GM18858 (cell line): ENCODE results near the gene MBP.

Experiments
- ATAC-seq: cut with Tn5 transposase; IDR thresholded peaks from one replicate; pipeline ENCODE4 v1.9.1; 2021; ENCODE audit not compliant: unreplicated experiment

Gene MBP

DNA sequence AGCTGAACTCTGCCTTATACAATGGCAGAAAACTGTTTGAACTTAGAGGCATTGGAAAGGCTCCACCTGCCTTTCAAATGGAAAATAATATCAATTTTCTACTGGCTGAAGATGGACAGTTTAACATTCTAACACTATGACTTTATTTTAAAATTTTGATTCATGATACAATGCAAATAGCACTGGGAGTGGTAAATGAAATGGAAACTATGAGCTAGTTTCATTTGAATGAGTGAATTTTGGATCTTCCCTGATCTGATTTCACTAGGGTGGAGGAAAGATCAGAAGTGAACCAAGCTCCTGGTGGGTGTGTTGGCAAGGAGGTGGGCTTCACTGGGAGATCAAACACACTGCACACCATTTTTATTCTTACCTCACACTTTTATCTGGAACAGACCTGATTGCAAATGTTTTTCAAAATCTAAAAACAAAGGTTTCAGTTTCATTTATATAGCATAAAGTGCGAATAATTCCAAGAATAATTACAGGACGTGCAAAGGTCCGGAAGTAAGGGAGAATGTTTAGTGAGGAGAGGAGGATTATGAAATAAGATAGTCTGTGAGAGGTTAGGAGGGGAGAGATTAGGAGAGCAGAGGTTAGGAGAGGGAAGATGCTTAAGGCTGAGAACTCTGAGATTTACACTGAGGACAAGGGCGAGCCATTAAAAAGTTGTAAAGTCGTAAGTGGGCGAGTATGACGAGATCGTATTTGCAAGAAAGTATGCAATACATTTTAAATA lies 18.6 kb upstream of the MBP start:
- no peak for ATAC-seq

DNA sequence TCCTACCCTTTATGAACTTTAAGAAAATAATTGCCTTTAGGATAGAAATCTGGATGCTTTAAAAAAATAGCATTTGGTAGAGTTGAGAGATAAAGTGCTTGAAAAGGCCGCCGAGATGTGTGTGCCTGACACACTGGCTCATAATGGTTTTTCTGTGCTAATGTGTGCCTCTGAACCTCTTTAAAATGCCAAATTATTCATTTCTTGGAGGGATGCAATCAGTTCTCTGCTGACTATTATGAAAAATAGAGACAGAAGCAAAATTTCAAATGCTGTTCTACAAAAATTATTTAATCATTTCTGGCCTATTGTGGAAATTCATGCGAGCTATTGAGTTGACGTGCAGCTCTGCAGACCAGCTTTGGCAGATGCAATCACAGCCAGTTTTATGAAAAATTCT lies 18.0 kb upstream of the MBP start:
- no peak for ATAC-seq

DNA sequence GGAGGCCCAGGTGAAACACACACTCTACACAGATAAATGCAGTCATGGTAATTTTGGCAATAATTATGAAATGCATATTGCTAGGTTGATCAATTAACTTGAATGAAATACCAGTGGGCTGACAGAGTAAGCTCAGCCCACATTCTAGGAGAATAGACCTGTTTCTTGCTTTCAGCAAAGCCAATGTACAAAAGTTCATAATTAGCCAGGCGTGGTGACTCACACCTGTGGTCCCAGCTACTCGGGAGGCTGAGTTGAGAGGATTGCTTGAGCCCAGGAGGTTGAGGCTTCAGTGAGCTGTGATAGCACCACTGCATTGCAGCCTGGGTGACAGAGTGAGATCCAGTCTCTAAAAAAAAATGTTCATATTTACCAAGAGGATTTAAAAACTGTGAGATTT lies 15.7 kb upstream of the MBP start:
- no peak for ATAC-seq

DNA sequence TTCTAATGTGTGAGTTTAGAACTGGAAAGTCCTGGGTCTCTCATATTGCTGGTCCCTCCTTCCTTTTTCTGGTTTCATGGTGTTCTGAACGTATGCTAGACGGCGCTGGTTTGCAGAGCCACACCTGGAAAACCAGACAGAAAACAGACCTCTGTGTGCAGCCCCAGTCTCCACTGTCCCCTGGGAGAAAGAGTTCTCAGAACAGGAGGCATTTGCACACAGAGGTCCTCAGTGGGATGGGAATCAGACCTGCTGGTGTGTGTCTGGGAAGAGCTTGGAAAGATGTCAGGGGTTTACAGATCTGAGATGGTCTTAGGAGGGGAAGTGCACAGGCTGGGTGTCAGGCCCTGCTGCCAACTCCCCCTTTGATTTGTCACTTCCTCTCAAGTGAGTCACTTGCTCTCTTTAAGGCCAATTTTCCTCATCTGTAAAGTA lies 14.9 kb upstream of the MBP start:
- no peak for ATAC-seq

DNA sequence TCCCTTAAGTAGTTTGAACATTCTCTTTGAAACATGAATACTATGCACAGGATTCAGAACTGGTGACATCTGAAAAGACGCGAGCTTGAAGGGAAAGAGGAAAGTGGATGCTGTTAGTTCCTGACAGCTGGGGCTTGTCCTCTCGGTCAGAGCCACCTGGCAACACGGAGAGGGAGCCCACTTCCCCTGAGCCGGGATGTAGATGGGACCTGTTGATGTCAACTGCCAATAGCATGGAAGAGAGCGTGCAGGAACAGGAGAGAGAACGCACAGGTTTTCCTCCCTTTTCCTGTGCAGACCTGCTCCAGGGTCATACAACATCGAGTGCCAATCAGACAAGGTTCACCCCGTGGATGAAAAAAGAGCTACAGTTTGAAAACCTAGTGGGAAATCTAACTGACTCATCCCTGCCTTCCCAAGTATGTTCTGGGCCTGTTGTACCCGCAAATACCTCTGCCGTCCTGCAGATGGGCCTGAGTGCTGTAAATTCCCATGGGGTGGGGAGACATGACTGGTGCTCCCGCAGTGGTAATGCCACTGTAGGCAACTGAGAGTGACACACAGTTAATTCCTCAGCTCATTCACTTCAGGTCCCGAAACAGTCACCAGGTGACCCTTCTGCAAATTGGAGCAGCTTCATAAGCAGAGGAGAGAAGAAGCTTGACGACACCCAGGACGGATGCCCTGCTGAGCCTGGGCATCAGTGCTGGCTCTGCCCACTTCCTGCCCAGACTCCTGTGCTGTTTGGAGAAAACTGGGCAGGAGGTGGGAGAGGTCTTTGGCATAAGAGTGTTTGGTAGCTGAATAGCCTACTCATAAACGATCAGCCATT lies 13.9 kb upstream of the MBP start:
- no peak for ATAC-seq

DNA sequence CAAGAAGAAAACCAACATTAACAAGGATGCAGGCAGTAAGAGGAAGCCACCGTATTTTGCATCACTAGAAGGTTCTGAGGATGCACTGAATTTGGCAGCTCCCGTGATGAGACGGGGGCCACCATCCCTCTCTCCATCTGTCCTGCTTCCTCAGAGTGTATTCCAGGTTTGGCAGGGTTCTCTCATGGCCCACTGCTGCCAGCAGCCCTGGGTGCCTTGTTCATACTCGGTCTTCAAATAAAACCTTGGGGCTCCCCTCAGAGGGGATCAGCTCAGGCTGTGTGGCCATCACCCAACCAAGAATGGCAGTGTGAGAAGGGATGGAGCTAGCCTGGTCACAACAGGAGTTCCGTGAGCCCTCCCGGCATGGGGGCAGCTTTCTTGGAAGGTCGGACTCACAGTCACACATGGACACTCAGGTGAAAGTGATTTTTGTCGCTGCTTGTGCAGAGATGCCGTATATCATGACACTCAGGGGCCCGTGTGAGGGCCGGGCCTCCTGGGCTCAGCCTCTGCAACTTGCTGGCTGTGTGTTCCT lies 12.8 kb upstream of the MBP start:
- ATAC-seq, result no peak

DNA sequence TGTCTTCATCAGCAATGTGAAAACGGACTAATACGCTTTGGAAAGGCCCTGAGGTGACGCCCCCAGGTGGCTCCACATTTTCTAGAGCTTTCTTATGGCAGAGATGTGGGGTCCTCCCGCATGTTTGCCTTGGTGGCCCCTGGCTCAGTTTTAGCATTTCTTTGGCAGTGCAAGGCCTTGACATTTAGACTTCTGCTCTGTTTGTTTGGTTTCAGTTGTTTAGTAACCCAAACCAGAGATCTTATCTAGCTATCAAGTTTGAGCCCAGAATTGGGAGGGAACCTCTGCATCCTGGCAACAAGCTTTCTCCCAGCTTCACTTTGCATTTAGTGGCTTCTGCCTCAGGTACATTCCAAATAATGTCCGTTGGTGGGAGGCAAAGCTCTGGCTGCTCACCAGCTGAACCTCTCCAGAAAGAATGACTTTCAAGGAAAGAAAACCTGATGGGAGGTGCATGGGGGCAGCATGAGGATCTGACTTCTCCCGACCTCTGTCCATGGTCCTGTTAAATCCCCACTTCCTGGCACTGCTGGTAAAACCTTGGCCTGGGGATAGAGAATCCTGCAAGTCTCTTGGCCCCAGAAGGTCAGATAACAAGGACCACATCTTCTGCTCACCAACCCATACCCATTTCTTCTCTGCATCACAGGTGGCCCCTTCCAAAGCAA lies 12.0 kb upstream of the MBP start:
- no peak for ATAC-seq

DNA sequence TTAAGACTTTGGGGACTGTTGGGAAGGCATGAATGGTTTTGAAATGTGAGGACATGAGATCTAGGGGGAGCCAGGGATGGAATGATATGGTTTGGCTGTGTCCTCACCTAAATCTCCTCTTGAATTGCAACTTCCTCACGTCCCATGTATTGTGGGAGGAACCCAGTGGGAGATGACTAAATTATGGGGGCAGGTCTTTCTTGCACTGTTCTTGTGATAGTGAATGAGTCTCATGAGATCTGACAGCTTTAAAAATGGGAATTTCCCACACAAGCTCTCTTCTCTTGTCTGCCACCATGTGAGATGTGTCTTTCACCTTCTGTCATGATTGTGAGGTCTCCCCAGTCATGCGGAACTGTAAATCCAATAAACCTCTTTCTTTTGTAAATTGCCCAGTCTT lies 11.5 kb upstream of the MBP start:
- ATAC-seq, result no peak

DNA sequence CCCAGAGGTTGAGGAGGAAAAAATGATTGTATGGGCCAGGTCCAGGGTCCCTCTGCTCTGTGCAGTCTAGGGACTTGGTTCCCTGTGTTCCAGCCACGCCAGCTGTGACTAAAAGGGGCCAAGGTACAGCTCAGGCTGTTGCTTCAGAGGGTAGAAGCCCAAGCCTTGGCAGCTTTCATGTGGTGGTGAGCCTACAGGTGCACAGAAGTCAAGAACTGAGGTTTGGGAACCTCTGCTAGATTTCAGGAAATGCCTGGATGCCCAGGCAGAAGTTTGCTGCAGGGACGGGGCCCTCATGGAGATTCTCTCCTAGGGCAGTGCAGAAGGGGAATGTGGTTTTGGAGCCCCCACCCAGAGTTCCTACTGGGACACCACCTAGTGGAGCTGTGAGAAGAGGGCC lies 10.6 kb upstream of the MBP start:
- ATAC-seq, result no peak

DNA sequence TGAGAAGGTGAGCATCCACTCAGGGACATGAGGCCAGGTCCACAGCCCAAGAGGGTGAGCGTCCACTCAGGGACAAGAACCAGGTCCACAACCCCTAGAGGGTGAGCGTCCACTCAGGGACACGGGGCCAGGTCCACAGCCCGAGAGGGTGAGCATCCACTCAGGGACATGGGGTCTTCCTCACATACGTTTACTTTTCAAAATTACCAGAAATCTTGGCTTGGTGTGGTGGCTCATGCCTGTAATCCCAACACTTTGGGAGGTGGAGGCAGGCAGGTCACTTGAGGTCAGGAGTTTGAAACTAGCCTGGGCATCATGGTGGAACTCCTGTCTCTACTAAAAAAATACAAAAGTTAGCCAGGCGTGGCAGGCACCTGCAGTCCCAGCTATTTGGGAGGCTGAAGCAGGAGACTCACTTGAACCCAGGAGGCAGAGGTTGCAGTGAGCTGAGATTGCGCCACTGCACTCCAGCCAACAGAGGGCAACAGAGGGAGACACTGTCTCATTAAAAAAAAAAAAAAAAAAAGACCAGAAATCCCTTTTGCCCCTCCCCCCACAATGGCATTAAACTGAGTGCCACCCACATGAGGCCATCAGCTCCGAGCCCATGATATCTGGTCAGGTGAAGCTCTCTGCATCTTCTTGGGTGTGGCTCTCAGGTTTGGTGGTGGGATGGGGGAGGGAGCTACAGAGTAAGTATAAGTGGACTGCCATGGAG lies 9.0 kb upstream of the MBP start:
- ATAC-seq, result no peak

DNA sequence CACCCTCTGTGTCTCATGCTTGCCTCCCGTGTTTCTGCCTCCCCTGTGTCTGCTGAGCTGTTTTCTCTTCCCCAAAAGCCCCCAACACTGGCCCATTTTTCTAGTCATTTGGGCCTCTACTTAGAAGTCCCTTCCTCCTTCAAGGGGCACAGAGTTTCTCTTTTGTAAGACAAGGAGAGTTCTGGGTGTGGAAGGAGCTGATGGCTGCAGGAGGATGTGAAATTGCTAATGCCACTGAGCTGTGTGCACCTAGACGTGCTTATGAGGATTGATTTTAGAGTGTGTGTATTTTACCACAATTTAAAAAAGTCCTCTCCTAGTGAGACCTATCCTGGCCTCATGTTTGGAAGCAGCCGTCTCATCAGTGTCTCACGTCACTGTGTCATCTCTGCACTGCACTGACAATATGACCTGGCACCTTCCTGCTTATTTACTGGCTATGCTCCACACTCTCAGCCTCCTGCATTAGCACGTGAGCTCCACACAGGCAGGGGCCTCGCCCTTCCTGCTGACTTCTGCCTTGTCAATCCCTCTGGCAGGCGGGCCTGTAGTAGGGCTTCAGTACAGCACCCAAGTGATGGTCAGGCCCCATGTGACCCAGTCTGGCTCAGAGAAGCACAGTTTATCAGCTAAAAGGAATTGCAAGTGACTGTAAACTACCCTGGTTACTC lies 8.0 kb upstream of the MBP start:
- ATAC-seq, result no peak

DNA sequence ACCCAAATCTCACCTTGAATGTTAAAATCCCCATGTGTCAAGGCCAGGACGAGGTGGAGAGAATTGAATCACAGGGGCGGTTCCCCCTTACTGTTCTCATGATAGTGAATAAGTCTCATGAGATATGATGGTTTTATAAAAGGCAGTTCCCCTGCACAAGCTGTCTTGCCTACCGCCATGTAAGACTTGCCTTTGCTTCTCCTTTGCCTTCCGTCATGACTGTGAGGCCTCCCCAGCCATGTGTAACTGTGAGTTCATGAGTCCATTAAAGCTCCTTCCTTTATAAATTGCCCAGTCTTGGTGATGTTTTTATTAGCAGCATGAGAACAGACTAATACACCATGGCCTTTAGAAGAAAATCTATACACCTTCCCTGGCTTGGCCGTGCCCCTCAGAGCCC lies 7.4 kb upstream of the MBP start:
- no peak for ATAC-seq

DNA sequence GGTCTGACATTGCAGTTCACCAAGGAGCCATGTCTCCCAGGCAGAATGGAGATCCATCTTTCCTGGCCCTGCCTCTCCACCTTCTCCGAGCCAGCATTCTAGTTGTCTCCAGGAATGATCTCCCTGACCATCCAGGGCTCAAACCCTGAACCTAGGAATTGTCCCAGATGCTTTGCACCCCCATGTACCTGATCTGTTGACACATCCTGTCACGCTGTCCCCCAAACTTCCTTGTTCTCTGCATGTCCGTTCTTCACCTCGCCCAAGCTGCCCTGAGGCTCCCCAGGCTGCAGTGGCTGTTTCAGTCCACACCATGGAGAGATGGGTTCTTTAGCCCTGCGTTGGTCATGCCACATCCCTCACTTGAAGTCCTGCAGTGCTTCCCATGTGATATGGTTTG lies 7.0 kb upstream of the MBP start:
- no peak for ATAC-seq

DNA sequence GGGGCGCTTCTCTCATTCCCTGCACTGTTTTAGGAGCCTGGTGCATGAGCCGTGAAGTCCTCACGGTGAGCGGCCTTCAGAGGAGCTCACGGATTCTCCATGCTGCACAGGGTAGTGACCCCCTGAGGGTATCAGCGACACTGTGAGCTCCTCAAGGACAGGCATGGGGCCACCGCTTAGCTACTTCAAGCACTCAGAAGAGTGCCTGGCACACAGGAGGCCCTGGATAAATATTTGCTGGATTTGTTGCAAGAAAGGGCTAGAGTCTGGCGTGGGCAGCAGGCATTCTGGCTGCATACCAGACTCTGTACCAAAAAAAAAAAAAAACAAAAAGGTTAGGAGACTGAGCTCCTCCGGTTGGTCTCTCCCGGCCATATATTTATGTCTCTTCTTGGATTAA lies 5.7 kb upstream of the MBP start:
- ATAC-seq, result no peak

DNA sequence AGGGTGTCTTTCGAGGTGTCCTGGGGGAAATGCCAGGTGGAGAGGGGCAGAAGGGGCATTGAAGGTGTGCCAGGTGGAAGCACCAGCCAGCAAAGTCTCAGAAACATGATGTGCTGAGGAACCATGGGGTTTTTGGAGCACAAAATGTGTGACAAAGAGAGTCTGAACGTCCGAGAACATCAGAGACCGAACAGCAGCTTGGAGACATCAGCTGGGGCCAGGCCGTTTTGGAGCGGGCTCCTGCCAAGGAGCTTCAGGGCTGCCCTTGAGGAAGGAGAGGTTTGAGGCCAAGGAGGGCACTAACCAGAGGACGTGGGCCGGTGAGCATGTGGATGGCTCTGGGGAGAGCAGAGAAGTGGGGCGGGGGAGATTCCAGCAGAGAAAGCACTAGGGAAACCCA lies 5.3 kb upstream of the MBP start:
- no peak for ATAC-seq

DNA sequence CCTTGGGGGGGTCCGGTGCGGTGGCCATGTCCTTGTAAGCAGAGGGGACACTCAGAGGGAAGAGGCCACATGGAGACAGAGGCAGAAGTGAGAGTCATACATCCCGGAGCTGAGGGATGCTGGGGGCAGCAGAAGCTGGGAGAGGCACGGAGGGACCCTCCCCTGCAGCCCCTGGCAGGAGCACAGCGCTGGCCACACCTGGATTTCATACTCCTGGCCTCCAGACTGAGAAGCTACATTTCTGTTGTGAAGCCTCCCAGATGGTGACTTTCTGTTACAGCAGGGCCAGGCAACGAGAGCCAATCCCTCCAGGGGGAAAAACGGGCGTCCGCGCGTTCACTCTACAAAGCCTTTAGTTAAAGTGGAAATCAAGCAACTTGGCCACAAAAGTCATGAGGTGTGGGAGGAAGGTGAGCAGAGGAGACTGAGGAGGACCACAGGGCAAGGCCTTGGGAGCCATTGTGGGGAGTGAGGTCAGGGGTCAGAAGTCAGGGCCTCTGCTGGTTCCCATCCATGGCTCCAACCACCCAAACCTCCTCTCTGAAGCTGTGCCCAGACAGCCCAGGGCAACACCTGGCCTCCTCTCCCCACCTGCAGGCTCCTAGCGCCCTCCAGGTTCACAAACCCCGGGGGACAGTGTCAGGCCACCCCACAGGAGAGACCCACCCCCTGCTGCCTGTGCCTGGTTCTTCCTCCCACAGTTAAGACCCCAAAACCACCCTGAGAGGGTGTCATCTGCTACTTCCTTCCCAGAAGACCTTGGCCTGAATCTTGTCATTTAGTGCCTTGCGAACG lies 4.5 kb upstream of the MBP start:
- ATAC-seq, result no peak

DNA sequence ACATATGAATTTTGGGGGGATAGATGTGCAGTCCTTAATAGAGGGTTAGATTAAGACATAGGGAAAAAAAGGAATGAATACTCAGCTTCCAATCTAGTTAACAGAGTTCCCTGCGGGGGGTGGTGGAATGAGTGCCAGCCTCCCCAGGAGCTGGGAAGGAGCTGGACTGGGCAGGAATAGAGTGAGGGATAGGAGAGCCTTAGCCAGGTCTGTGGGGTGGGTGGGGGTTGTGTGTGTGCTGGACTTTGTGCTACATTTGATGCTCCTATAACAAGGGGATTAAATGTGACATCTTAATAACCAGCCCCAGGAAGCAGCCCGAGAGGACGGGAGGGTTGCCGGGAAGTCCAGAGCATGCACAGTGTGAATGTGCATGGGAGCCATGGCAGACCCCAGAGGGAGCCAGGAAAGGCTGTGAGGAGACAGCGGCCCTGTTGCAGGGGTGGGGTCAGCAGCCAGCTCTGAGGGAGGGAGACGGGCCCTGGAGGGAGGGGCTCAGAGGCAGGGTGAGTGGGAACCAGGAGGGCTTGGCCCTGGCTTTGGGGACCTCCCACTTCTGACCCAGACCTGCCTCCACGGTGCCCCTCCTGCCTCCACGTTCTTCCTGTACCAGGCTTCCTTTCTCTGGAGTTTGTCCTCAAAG lies 3.6 kb upstream of the MBP start:
- no peak for ATAC-seq

DNA sequence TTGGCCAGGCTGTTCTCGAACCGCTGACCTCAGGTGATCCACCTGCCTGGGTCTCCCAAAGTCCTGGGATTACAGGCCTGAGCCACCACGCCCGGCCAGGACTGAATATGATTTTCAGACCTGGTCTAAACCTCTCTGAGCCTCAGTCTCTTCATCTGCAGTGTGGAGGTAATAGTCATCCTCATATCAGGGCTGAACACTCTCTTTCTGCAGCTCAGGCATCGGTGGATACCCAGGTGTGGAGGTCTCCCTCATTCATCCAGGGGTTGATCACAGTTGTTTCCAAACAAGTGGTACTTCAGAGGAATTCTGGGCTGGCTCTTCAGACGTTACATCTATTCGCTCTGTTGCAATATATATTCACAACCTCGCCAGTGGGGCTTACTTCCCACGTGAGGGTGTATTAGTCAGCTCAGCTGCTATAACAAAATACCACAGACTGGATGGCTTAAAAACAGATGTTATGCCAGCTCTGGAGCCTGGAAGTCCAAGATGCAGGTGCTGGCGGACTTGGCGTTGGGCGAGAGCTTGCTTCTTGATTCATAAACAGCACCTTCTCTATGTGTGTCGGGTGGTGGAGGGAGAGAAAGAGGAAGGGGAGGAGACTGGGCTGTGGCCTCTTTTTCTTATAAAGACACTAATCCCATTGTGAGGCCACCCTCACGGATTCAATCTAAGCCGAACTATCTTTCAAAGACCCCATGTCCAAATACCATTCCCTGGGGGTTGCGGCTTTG lies 2.9 kb upstream of the MBP start:
- no peak for ATAC-seq

DNA sequence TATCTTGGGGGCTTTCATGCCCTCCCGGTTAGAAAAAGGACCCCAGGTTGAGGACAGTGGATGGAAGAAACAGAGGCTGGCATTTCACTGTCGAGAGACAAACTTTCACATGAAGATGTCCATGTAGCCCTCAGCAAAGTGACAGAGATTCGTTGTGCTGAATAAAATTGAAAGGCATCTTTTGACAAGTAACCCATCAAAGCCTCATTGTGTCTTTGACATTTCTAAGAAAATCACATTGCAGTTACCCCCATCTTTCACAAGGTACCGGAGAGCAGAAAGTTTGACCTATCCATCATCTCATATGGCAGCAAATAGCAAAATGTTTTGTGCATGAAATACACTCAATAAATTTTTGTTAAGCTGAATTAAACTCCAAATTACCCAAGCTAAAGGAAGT lies 2.0 kb upstream of the MBP start:
- no peak for ATAC-seq
